PC-9 (cell line): ENCODE results near the gene ZMIZ1. TPM values are rescaled to one million over a fixed set of nuclear protein-coding genes. Genes with fewer than 3 reads are reported as not detected.

Source experiments
- BruUV-seq: library from RNA; stranded (reverse); fragments of 400-500 nt; replicated peaks from 2 replicates; lab custom pipeline; 2021; lab: Mats Ljungman, UMichigan
- CTCF ChIA-PET: fragments of 300-600 bp; sonication (Branson Sonifier 250); formaldehyde crosslinking; loops from one replicate; lab custom pipeline; 2022; ENCODE audit warnings: antibody characterized with exemption; lab: Charles Lee
- POLR2A ChIA-PET: fragments of 300-600 bp; sonication (Branson Sonifier 250); formaldehyde crosslinking; loops from one replicate; lab custom pipeline; 2022; ENCODE audit warnings: antibody characterized with exemption; ENCODE audit not compliant: unreplicated experiment; lab: Charles Lee
- DNase-seq, 2 experiments: peaks; one replicate each; pipeline versions ENCODE4 v3.0.0 to v3.0.0-alpha.2; 2015 to 2022; ENCODE audit warnings: mixed read lengths in 1 of 2
- H2AFZ ChIP-seq: fragments of 200-600 bp; sonication (generic); 2 replicates; pipeline ENCODE4 v1.8.1; 2017; ENCODE audit warnings: antibody characterized with exemption
- H3F3A ChIP-seq: fragments of 200-600 bp; sonication (generic); 2 replicates; pipeline ENCODE4 v1.8.1; 2017; ENCODE audit warnings: antibody characterized with exemption, mild to moderate bottlenecking, low read depth; ENCODE audit not compliant: insufficient read depth
- H3K27ac ChIP-seq: fragments of 200-600 bp; sonication (generic); 2 replicates; pipeline ENCODE4 v1.6.1; 2016; ENCODE audit warnings: mixed run types
- H3K27me3 ChIP-seq: fragments of 200-600 bp; sonication (generic); 2 replicates; pipeline ENCODE4 v1.6.1; 2016; ENCODE audit warnings: low read depth, mixed run types; ENCODE audit not compliant: insufficient read depth
- H3K36me3 ChIP-seq: fragments of 200-600 bp; sonication (generic); 2 replicates; pipeline ENCODE4 v1.6.1; 2016; ENCODE audit warnings: low read depth, mixed run types
- H3K4me1 ChIP-seq: fragments of 200-600 bp; sonication (generic); replicated peaks from 2 replicates; pipeline ENCODE4 v1.6.1; 2016; ENCODE audit warnings: mixed run types; ENCODE audit not compliant: insufficient read depth
- H3K4me2 ChIP-seq: fragments of 200-600 bp; sonication (generic); 2 replicates; pipeline ENCODE4 v1.6.1; 2017; ENCODE audit warnings: mixed run types
- H3K4me3 ChIP-seq: fragments of 200-600 bp; sonication (generic); 2 replicates; pipeline ENCODE4 v1.6.1; 2016; ENCODE audit warnings: mixed run types
- H3K79me2 ChIP-seq: fragments of 200-600 bp; sonication (generic); 2 replicates; pipeline ENCODE4 v1.6.1; 2017; ENCODE audit warnings: low read depth, mixed run types
- H3K9me2 ChIP-seq: fragments of 200-600 bp; sonication (generic); 2 replicates; pipeline ENCODE4 v1.8.1; 2017; ENCODE audit warnings: mild to moderate bottlenecking; ENCODE audit not compliant: insufficient read depth
- H3K9me3 ChIP-seq: fragments of 200-600 bp; sonication (generic); 2 replicates; pipeline ENCODE4 v1.8.1; 2016; ENCODE audit warnings: low read depth; ENCODE audit not compliant: insufficient read depth
- H4K20me1 ChIP-seq: fragments of 200-600 bp; sonication (generic); 2 replicates; pipeline ENCODE4 v1.8.1; 2017; ENCODE audit not compliant: insufficient read depth
- EZH2 ChIP-seq: fragments of 200-600 bp; sonication (generic); IDR thresholded peaks from 2 replicates; pipeline ENCODE4 v1.8.0; 2017; ENCODE audit warnings: antibody characterized with exemption, low read depth
- intact Hi-C: fragments of 100-400 bp; cut with micrococcal nuclease; formaldehyde crosslinking; loops from one replicate; pipeline ENCODE4 v1.10.0; 2022; ENCODE audit not compliant: unreplicated experiment
- total RNA-seq: library from RNA; stranded (reverse); gene quantifications from 2 replicates; pipeline ENCODE4 v1.2.3, GENCODE V29; 2021
- TF ChIP-seq, protein P1 (sequence below): fragments of 200-600 bp; sonication (generic); conservative IDR thresholded peaks from 2 replicates; pipeline ENCODE4 v1.6.1; 2017; ENCODE audit warnings: mixed run types, antibody characterized with exemption, mild to moderate bottlenecking, moderate library complexity

Gene ZMIZ1
- total RNA-seq, 1 experiment from 2014 or later, result 47.6 TPM

DNA sequence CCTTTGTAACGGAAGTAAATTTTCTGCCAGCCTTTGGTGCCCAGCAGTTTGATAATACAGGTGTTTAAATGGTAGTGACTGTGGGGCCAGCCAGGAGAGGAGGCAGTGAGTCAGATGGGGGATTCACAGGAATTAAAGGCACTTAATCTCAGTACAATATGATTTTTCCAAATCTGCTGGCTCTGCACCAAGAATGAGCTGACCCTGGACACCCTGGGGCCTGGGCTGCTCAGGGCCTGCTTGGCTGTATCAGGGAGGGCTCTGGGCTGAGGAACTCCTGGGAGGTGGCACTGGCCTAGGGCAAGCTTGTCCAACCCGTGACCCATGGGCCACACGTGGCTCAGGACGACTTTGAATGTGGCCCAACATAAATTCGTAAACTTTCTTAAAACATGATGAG is 104.1 kb downstream of the ZMIZ1 start:
- CTCF ChIA-PET, result no interaction called here
- no peak for TF ChIP-seq EZH2
- TF ChIP-seq, protein P1, sequence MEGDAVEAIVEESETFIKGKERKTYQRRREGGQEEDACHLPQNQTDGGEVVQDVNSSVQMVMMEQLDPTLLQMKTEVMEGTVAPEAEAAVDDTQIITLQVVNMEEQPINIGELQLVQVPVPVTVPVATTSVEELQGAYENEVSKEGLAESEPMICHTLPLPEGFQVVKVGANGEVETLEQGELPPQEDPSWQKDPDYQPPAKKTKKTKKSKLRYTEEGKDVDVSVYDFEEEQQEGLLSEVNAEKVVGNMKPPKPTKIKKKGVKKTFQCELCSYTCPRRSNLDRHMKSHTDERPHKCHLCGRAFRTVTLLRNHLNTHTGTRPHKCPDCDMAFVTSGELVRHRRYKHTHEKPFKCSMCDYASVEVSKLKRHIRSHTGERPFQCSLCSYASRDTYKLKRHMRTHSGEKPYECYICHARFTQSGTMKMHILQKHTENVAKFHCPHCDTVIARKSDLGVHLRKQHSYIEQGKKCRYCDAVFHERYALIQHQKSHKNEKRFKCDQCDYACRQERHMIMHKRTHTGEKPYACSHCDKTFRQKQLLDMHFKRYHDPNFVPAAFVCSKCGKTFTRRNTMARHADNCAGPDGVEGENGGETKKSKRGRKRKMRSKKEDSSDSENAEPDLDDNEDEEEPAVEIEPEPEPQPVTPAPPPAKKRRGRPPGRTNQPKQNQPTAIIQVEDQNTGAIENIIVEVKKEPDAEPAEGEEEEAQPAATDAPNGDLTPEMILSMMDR, result no peak
- H3K27ac ChIP-seq, result no peak overlapping the region
- no peaks in the 10 kb centered on the region for H3K4me1 ChIP-seq
- intact Hi-C loops, result no loop called here
- no peak for DNase-seq
- no peak overlapping the region for H2AFZ ChIP-seq
- H3F3A ChIP-seq, result no peaks in the 10 kb centered on the region
- H3K36me3 ChIP-seq, result no peaks in the 10 kb centered on the region
- no TSS peak for BruUV-seq
- H3K79me2 ChIP-seq, result no peaks in the 10 kb centered on the region
- H4K20me1 ChIP-seq, result 0 out of 2 replicates have a peak, but pooled peaks cover 6% of the 10 kb centered on the region
- H3K4me3 ChIP-seq, result no peak overlapping the region
- no peaks in the 10 kb centered on the region for H3K9me2 ChIP-seq
- no peaks in the 10 kb centered on the region for H3K27me3 ChIP-seq
- H3K9me3 ChIP-seq, result no peaks in the 10 kb centered on the region
- POLR2A ChIA-PET, result no interaction called here
- no peak overlapping the region for H3K4me2 ChIP-seq

DNA sequence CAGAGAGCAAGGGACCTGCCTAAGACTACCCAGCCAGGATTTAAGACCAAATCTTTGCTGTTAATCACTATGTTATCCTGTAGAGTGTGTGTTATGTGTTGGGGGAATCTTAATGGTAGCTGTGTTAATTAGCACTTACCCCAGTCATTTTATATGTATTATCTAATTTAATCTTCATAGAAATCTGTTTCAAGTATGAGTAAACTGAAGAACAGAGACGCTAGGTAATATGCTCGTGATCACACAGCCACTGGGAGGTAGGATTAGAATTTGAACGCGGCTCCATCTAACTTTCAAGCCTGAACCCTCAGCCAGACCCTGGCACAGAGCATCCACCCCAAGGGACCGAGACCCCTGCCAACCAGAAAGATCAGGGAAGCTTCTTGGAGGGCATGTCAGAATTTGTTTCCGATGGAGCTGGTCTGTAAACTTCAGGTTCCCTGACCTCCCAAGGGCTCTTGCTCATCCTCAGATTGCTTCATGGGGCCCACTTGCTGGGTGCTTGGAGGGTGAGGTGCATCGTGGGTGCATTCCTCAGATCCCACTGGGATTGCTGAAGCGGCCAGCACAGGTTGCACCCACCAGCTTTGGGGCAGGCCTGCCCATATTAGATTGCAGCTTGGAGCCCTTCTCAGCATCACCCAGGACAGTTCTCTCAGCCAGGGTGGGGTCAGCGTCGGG is 105.0 kb downstream of the ZMIZ1 start:
- H3K36me3 ChIP-seq, result no peaks in the 10 kb centered on the region
- no TSS peak for BruUV-seq
- no peak overlapping the region for H3K4me2 ChIP-seq
- no peak overlapping the region for H2AFZ ChIP-seq
- H3F3A ChIP-seq, result no peaks in the 10 kb centered on the region
- CTCF ChIA-PET, result no interaction called here
- no peaks in the 10 kb centered on the region for H3K27me3 ChIP-seq
- H3K9me3 ChIP-seq, result no peaks in the 10 kb centered on the region
- H4K20me1 ChIP-seq, result 0 out of 2 replicates have a peak, but pooled peaks cover 5% of the 10 kb centered on the region
- H3K9me2 ChIP-seq, result no peaks in the 10 kb centered on the region
- POLR2A ChIA-PET, result no interaction called here
- TF ChIP-seq, protein P1, result no peak
- TF ChIP-seq EZH2, result no peak
- no peaks in the 10 kb centered on the region for H3K79me2 ChIP-seq
- H3K27ac ChIP-seq, result no peak overlapping the region
- DNase-seq, result no peak
- H3K4me3 ChIP-seq, result no peak overlapping the region
- intact Hi-C loops, result no loop called here
- H3K4me1 ChIP-seq, result no peaks in the 10 kb centered on the region

DNA sequence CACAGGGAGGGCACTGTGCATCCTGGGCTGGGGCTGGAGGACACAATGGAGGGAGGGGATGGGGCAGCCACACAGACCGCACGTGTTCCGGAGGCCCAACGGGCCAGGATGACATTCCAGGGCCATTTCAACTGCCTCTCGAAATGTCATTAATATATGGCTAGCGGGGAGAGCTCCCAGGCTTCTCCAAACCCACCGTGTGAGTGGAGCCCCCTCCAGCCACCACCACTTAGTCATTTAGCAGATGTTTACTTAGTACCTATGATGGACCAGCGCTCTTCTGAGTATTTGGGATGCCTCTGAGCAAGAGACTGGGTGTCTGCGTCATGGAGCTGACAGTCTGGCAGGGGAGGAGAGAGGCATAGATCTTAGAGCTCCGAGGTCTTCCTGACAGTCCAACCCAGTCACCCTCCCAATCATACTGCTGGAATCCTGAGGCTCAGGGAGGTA is 107.3 kb downstream of the ZMIZ1 start:
- no peak overlapping the region for H2AFZ ChIP-seq
- no peaks in the 10 kb centered on the region for H3K27me3 ChIP-seq
- no peaks in the 10 kb centered on the region for H3K79me2 ChIP-seq
- no peak overlapping the region for H3K4me3 ChIP-seq
- no peaks in the 10 kb centered on the region for H3K9me3 ChIP-seq
- H3K4me1 ChIP-seq, result no peaks in the 10 kb centered on the region
- CTCF ChIA-PET, result no interaction called here
- H3F3A ChIP-seq, result no peaks in the 10 kb centered on the region
- BruUV-seq, result no TSS peak
- TF ChIP-seq EZH2, result no peak
- TF ChIP-seq, protein P1, result no peak
- DNase-seq, result no peak
- H3K9me2 ChIP-seq, result no peaks in the 10 kb centered on the region
- H3K36me3 ChIP-seq, result no peaks in the 10 kb centered on the region
- 0 out of 2 replicates have a peak, but pooled peaks cover 5% of the 10 kb centered on the region for H4K20me1 ChIP-seq
- H3K27ac ChIP-seq, result no peak overlapping the region
- POLR2A ChIA-PET, result interaction anchor here (0.7 kb wide), 1 partner anchor 1139 kb away, joined by 4 read pairs; no protein-coding TSS in a partner anchor
- intact Hi-C loops, result no loop called here
- no peak overlapping the region for H3K4me2 ChIP-seq
